Kidney (tissue), 14 donors: ENCODE results near the gene HDGF. TPM values are rescaled to one million over a fixed set of nuclear protein-coding genes. Genes with fewer than 3 reads are reported as not detected.
"Not testable (repeated sequence)": the region's sequence is repeated elsewhere in the genome, so short reads cannot be mapped to it uniquely, and the experiment has no call there.

Source experiments
- DNase-seq, 5 donors: peaks; one replicate each; pipeline ENCODE4 v3.0.0-alpha.2; 2013 to 2020
- FAIRE-seq: peaks from 2 replicates; lab custom pipeline; 2012; peaks lifted over from hg19 to GRCh38; lab: Jason Lieb, UNC
- H3K27ac ChIP-seq, 2 donors: one replicate each; pipeline ENCODE4 v1.7.0; 2013; ENCODE audit warnings: low read depth in 2 of 2, low read length in 2 of 2, inconsistent platforms in 1 of 2
- H3K27me3 ChIP-seq: one replicate; pipeline ENCODE4 v1.7.1; 2013; ENCODE audit warnings: low read length, inconsistent platforms; ENCODE audit not compliant: control insufficient read depth, insufficient read depth
- H3K36me3 ChIP-seq, 3 donors: one replicate each; pipeline versions ENCODE4 v1.7.0 to v1.7.1; 2013; ENCODE audit warnings: low read length in 3 of 3, control low read depth in 1 of 3, inconsistent platforms in 1 of 3; ENCODE audit not compliant: insufficient read depth in 3 of 3, control insufficient read depth in 2 of 3
- H3K4me1 ChIP-seq, 3 donors: one replicate each; pipeline versions ENCODE4 v1.7.0 to v1.7.1; 2013; ENCODE audit warnings: low read length in 3 of 3, inconsistent platforms in 1 of 3, low read depth in 1 of 3; ENCODE audit not compliant: control insufficient read depth in 2 of 3, insufficient read depth in 2 of 3
- H3K4me3 ChIP-seq, 3 donors: one replicate each; pipeline versions ENCODE4 v1.7.0 to v1.8.1; 2013; ENCODE audit warnings: low read length in 3 of 3, control low read depth in 1 of 3, inconsistent platforms in 1 of 3
- H3K9ac ChIP-seq, 3 donors: one replicate each; pipeline versions ENCODE4 v1.7.0 to v1.7.1; 2013; ENCODE audit warnings: low read length in 3 of 3, control low read depth in 1 of 3, inconsistent platforms in 1 of 3
- H3K9me3 ChIP-seq, 3 donors: one replicate each; pipeline versions ENCODE4 v1.7.0 to v1.7.1; 2013; ENCODE audit warnings: low read length in 3 of 3, control low read depth in 1 of 3, inconsistent platforms in 1 of 3; ENCODE audit not compliant: control insufficient read depth in 2 of 3, insufficient read depth in 1 of 3
- intact Hi-C: fragments of 100-400 bp; cut with DNase I; formaldehyde crosslinking; loops from one replicate; pipeline ENCODE4 v1.11.1; 2022
- polyA plus RNA-seq: library from polyadenylated mRNA; stranded (reverse); fragments of 350-450 nt; fragmentation: Illumina TruSeq; extraction: RNeasy Lipid Tissue Mini Kit (QIAGEN cat#74804); gene quantifications from one replicate; pipeline ENCODE4 v1.2.3, GENCODE V29; 2014; ENCODE audit warnings: low read depth, low replicate concordance; ENCODE audit not compliant: insufficient read depth
- total RNA-seq: library from RNA; stranded (reverse); fragmentation: NEBNext Ultra II Directional; extraction: Animal tissue kit (Norgen Biotek cat#: 25700); gene quantifications from one replicate; pipeline ENCODE4 v1.2.1, GENCODE V29; 2021
- TF ChIP-seq, protein P1 (sequence below): IDR thresholded peaks from 3 replicates; pipeline ENCODE4 v1.5.1; 2012; ENCODE audit warnings: mild to moderate bottlenecking, moderate library complexity, borderline replicate concordance; ENCODE audit not compliant: insufficient read depth; ENCODE audit errors: extremely low read depth
- donor health status: control.
- donor health status: control.
- donor health status: control.
- donor health status: control.
- donor health status: control.
- donor health status: DM: yes; HTN: yes; CAD: no.
- donor health status: Normal renal cell carcinoma (clear cell type).

The HDGF gene
- total and polyA plus RNA-seq, 2 donors from 2014 or later, result 198 to 206 TPM

DNA sequence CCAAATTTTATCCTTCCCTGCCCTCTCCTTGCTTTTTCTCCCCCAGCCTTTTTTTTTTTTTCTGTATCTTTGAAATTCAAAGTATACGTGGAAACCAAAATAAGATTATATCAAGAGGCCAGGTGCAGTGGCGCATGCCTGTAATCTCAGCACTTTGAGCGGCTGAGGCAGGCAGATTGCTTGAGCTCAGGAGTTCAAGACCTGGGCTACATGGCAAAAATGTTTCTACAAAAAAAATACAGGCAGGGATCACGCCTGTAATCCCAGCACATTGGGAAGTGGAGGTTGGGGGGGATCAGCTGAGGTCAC, 9.3 kb upstream of the HDGF start:
- no peak overlapping the region for H3K27ac ChIP-seq
- FAIRE-seq (no peak), DNase-seq (no peak)
- H3K9ac ChIP-seq, result no peak overlapping the region
- H3K27me3 ChIP-seq, result no peaks in the 10 kb centered on the region
- H3K9me3 ChIP-seq, result no peaks in the 10 kb centered on the region
- no peak overlapping the region for H3K4me3 ChIP-seq
- TF ChIP-seq, protein P1, sequence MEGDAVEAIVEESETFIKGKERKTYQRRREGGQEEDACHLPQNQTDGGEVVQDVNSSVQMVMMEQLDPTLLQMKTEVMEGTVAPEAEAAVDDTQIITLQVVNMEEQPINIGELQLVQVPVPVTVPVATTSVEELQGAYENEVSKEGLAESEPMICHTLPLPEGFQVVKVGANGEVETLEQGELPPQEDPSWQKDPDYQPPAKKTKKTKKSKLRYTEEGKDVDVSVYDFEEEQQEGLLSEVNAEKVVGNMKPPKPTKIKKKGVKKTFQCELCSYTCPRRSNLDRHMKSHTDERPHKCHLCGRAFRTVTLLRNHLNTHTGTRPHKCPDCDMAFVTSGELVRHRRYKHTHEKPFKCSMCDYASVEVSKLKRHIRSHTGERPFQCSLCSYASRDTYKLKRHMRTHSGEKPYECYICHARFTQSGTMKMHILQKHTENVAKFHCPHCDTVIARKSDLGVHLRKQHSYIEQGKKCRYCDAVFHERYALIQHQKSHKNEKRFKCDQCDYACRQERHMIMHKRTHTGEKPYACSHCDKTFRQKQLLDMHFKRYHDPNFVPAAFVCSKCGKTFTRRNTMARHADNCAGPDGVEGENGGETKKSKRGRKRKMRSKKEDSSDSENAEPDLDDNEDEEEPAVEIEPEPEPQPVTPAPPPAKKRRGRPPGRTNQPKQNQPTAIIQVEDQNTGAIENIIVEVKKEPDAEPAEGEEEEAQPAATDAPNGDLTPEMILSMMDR, result no peak
- H3K4me1 ChIP-seq, result peaks cover 0 to 1% (median 0%) of the 10 kb centered on the region in 3 donors
- H3K36me3 ChIP-seq, result no peaks in the 10 kb centered on the region
- intact Hi-C loops, result no loop called here

DNA sequence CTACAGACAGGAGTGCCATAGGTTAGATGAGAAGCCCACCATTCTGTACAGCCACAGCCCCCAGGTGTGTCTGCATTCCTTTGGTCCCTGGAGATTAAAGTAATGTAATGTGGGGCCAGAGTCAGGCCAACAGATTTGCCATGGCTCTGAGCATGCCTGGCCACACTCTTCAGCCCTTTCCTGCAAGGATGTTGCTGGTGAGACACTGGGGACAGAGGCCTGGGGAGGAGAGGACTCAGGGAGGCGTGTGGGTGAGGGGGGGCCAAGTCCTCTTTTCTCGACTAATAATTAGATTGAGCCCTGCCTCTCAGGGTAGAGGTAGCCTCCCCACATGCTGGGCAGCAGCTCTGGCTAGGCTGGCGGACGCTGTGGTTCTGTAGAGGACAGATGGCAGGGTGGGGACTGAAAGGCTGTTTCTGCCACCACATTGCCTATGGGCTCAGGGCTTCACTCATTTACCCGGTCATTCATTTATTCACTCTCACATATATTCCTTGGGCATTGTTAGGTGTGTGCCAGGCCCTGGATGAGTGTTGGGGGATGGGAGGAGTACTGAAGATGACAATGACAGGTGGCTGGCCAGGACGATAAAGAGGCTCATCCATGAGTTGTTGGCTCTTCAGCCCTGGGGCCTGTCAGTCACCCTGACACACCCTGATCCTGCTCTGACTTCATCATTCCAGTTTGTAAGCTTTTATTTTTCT, 8.8 kb upstream of the HDGF start:
- TF ChIP-seq, protein P1, result no peak
- intact Hi-C loops, result no loop called here
- Histone ChIP-seq H3K27me3 (no peaks in the 10 kb centered on the region), H3K36me3 (no peaks in the 10 kb centered on the region), H3K4me3 (no peak overlapping the region), H3K27ac (no peak overlapping the region), H3K4me1 (no peaks in the 10 kb centered on the region), H3K9ac (no peak overlapping the region), H3K9me3 (no peaks in the 10 kb centered on the region)
- no peak for DNase-seq
- FAIRE-seq, result no peak

DNA sequence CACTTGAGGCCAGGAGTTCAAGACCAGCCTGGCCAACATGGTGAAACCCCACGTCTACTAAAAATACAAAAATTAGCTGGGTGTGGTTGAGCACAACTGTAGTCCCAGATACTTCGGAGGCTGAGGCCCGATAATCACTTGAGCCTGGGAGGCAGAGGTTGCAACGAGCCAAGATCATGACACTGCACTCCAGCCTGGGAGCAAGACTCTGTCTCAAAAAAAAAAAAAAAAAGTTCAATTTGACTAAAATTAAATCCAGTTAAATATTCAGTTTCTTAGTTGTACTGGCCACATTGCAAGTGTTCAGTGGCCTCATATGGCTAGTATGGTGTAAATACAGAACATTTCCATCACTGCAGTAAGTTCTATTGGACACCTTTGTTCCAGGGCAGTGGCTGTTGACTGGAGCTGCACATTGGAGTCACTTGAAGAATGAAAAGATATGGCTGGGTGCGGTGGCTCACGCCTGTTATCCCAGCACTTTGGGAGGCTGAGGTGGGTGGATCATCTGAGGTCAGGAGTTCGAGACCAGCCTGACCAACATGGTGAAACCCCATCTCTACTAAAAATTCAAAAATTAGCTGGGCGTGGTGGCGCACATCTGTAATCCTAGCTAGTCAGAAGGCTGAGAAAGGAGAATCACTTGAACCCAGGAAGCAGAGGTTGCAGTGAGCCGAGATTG, 6.2 kb upstream of the HDGF start:
- FAIRE-seq, intact Hi-C loops, H3K9me3 ChIP-seq, H3K4me3 ChIP-seq, H3K27me3 ChIP-seq, H3K27ac ChIP-seq, H3K4me1 ChIP-seq, H3K9ac ChIP-seq, H3K36me3 ChIP-seq: not testable (repeated sequence)
- peak in 1 of 5 donors; percentile 13 for DNase-seq

DNA sequence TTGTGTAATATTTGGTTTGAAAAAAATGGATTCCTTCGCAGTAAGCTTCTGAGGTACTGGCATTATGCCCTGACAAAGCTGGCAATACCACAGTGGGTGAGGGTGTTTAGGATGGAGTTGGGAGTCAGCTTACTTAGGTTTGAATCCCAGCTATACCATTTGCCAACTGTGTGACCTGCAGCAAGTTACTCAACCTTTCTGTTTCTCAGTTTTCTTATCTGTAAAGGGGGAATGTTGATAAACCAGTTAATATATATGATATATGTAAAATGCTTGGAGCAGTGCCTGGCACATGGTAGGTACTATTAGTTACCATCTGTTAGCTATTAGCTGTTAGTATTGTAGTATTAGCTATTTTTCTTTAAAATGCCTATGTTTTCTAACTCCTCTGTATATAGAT, 4.9 kb upstream of the HDGF start:
- TF ChIP-seq, protein P1, result no peak
- no peaks in the 10 kb centered on the region for H3K27me3 ChIP-seq
- no peaks in the 10 kb centered on the region for H3K36me3 ChIP-seq
- intact Hi-C loops, result no loop called here
- no peak overlapping the region for H3K4me3 ChIP-seq
- H3K27ac ChIP-seq, result no peak overlapping the region
- H3K9ac ChIP-seq, result no peak overlapping the region
- no peaks in the 10 kb centered on the region for H3K9me3 ChIP-seq
- peaks cover 0 to 7% (median 5%) of the 10 kb centered on the region in 3 donors for H3K4me1 ChIP-seq
- no peak for DNase-seq
- FAIRE-seq, result no peak
